GM23338 (cell line): Measurements from ENCODE around the gene RFC5. TPM values are rescaled to one million over a fixed set of nuclear protein-coding genes. Genes with fewer than 3 reads are reported as not detected.
"Not testable (repeated sequence)": the region's sequence is repeated elsewhere in the genome, so short reads cannot be mapped to it uniquely, and the experiment has no call there.

Experiments
- ATAC-seq: fragments of 200-7000 bp; cut with Tn5 transposase; 3 replicates; pipeline ENCODE4 v1.9.1; 2020
- DNase-seq: peaks from one replicate; pipeline ENCODE4 v3.0.0-alpha.2; 2015; ENCODE audit warnings: low spot score
- H2AFZ ChIP-seq: fragments of 200-600 bp; sonication (generic); 2 replicates; pipeline ENCODE4 v1.8.0; 2016; ENCODE audit warnings: antibody characterized with exemption, mild to moderate bottlenecking, moderate library complexity
- H3F3A ChIP-seq: fragments of 200-600 bp; sonication (generic); replicated peaks from 2 replicates; pipeline ENCODE4 v1.8.0; 2017; ENCODE audit warnings: antibody characterized with exemption, mixed run types, low read depth
- H3K27ac ChIP-seq: fragments of 200-600 bp; sonication (generic); 2 replicates; pipeline ENCODE4 v1.6.1; 2016; ENCODE audit warnings: low read depth
- H3K27me3 ChIP-seq: fragments of 200-600 bp; sonication (generic); 2 replicates; pipeline ENCODE4 v1.8.0; 2016; ENCODE audit warnings: mild to moderate bottlenecking, mixed run types, moderate library complexity; ENCODE audit not compliant: insufficient read depth
- H3K36me3 ChIP-seq: fragments of 200-600 bp; sonication (generic); 2 replicates; pipeline ENCODE4 v1.8.0; 2016; ENCODE audit warnings: mild to moderate bottlenecking; ENCODE audit not compliant: insufficient read depth
- H3K4me1 ChIP-seq: fragments of 200-600 bp; sonication (generic); 2 replicates; pipeline ENCODE4 v1.8.0; 2016; ENCODE audit warnings: mild to moderate bottlenecking, moderate library complexity; ENCODE audit not compliant: insufficient read depth
- H3K4me2 ChIP-seq: fragments of 200-600 bp; sonication (generic); 2 replicates; pipeline ENCODE4 v1.7.1; 2017; ENCODE audit warnings: mixed run types
- H3K4me3 ChIP-seq: fragments of 200-600 bp; sonication (generic); 2 replicates; pipeline ENCODE4 v1.6.1; 2016; ENCODE audit warnings: mixed run types
- H3K79me2 ChIP-seq: fragments of 200-600 bp; sonication (generic); replicated peaks from 2 replicates; pipeline ENCODE4 v1.8.0; 2017; ENCODE audit warnings: mild to moderate bottlenecking; ENCODE audit not compliant: insufficient read depth
- H3K9me2 ChIP-seq: fragments of 200-600 bp; sonication (generic); 2 replicates; pipeline ENCODE4 v1.8.0; 2017; ENCODE audit not compliant: insufficient read depth
- H4K20me1 ChIP-seq: fragments of 200-600 bp; sonication (generic); replicated peaks from 2 replicates; pipeline ENCODE4 v1.8.0; 2017; ENCODE audit warnings: mild to moderate bottlenecking; ENCODE audit not compliant: insufficient read depth
- H3K27ac Mint-ChIP-seq: 2 replicates; pipeline ENCODE4 v1.8.0; 2020; ENCODE audit warnings: inconsistent platforms, mild to moderate bottlenecking, moderate library complexity, mixed read lengths
- H3K27me3 Mint-ChIP-seq: 3 replicates; pipeline ENCODE4 v1.8.0; 2022; ENCODE audit warnings: low read depth, mild to moderate bottlenecking, moderate library complexity, mixed read lengths, inconsistent platforms; ENCODE audit not compliant: insufficient read depth, poor library complexity
- H3K36me3 Mint-ChIP-seq: 3 replicates; pipeline ENCODE4 v1.8.0; 2021; ENCODE audit warnings: low read depth, mild to moderate bottlenecking, inconsistent platforms, moderate library complexity, mixed read lengths
- H3K4me1 Mint-ChIP-seq: 3 replicates; pipeline ENCODE4 v1.8.0; 2020; ENCODE audit warnings: mild to moderate bottlenecking, inconsistent platforms, mixed read lengths
- H3K4me3 Mint-ChIP-seq: 3 replicates; pipeline ENCODE4 v1.8.0; 2021; ENCODE audit warnings: moderate library complexity, mild to moderate bottlenecking, inconsistent platforms, mixed read lengths
- H3K9me3 Mint-ChIP-seq: 3 replicates; pipeline ENCODE4 v1.8.0; 2020; ENCODE audit warnings: moderate library complexity, mild to moderate bottlenecking, inconsistent platforms, mixed read lengths
- CREB1 ChIP-seq: fragments of 250-450 bp; sonication (Bioruptor Pico); IDR thresholded peaks from 2 replicates; pipeline ENCODE4 v1.5.0; 2020; ENCODE audit warnings: low read depth, mild to moderate bottlenecking, moderate library complexity
- CTCF ChIP-seq, 2 experiments: fragments of 200-600 bp in 1 of 2; sonication (generic) in 1 of 2; conservative IDR thresholded peaks; 2 replicates each; pipeline versions ENCODE4 v1.5.1 to v1.6.1; 2016 to 2017; ENCODE audit warnings: antibody characterized with exemption in 2 of 2, low read depth in 2 of 2, mild to moderate bottlenecking in 2 of 2, moderate library complexity in 1 of 2
- ETS1 ChIP-seq: IDR thresholded peaks from 2 replicates; pipeline ENCODE4 v1.6.1; 2016; ENCODE audit warnings: antibody characterized with exemption
- EZH2 ChIP-seq: fragments of 200-600 bp; sonication (generic); IDR thresholded peaks from one replicate; pipeline ENCODE4 v1.8.0; 2017; ENCODE audit warnings: antibody characterized with exemption, mild to moderate bottlenecking, low read depth; ENCODE audit not compliant: unreplicated experiment
- NANOG ChIP-seq: IDR thresholded peaks from 2 replicates; pipeline ENCODE4 v1.6.1; 2016; ENCODE audit warnings: antibody characterized with exemption, borderline replicate concordance
- POLR2AphosphoS5 ChIP-seq: IDR thresholded peaks from 2 replicates; pipeline ENCODE4 v1.6.1; 2016; ENCODE audit warnings: antibody characterized with exemption, low read depth
- STAT1 ChIP-seq: IDR thresholded peaks from one replicate; pipeline ENCODE4 v1.6.1; 2016; ENCODE audit warnings: antibody characterized with exemption; ENCODE audit not compliant: unreplicated experiment
- ZNF114 ChIP-seq: fragments of 250-450 bp; sonication (Bioruptor Pico); IDR thresholded peaks from 2 replicates; pipeline ENCODE4 v1.5.0; 2020; ENCODE audit warnings: mild to moderate bottlenecking, moderate library complexity
- ZNF331 ChIP-seq: fragments of 250-450 bp; sonication (Bioruptor Pico); IDR thresholded peaks from 2 replicates; pipeline ENCODE4 v1.5.0; 2020; ENCODE audit warnings: low read depth, mild to moderate bottlenecking, moderate library complexity
- polyA plus RNA-seq: library from polyadenylated mRNA; unstranded; fragments of >200 nt; fragmentation: Nextera tagmentation; extraction: Ambion mirVana; gene quantifications from 2 replicates; pipeline ENCODE4 v1.2.1, GENCODE V29; 2016
- small RNA-seq: library from RNA; depleted of rRNA; stranded (forward); fragments of <200 nt; gene quantifications from one replicate; pipeline ENCODE3, GENCODE V24; 2014; ENCODE audit warnings: low replicate concordance
- total RNA-seq: library from RNA; depleted of rRNA; stranded (reverse); fragments of >200 nt; shearing (Covaris generic); gene quantifications from 2 replicates; pipeline ENCODE4 v1.2.3, GENCODE V29; 2014; rRNA removed
- TF ChIP-seq, protein P1 (sequence below): IDR thresholded peaks from one replicate; pipeline ENCODE4 v1.6.1; 2018; ENCODE audit warnings: antibody characterized with exemption; ENCODE audit not compliant: unreplicated experiment

The RFC5 gene
- total and polyA plus RNA-seq, 2 experiments from 2014 or later, result 35.0 to 53.2 TPM

- TF ChIP-seq EZH2, result no peak
- TF ChIP-seq CTCF (conservative IDR thresholded peaks at IDR 0.05; ENCODE audit: low read depth in 2 of 2), result no peak
- TF ChIP-seq ETS1, result no peak
- no peak for TF ChIP-seq NANOG
- no peak for TF ChIP-seq ZNF114
- TF ChIP-seq STAT1, result no peak
- TF ChIP-seq, protein P1, sequence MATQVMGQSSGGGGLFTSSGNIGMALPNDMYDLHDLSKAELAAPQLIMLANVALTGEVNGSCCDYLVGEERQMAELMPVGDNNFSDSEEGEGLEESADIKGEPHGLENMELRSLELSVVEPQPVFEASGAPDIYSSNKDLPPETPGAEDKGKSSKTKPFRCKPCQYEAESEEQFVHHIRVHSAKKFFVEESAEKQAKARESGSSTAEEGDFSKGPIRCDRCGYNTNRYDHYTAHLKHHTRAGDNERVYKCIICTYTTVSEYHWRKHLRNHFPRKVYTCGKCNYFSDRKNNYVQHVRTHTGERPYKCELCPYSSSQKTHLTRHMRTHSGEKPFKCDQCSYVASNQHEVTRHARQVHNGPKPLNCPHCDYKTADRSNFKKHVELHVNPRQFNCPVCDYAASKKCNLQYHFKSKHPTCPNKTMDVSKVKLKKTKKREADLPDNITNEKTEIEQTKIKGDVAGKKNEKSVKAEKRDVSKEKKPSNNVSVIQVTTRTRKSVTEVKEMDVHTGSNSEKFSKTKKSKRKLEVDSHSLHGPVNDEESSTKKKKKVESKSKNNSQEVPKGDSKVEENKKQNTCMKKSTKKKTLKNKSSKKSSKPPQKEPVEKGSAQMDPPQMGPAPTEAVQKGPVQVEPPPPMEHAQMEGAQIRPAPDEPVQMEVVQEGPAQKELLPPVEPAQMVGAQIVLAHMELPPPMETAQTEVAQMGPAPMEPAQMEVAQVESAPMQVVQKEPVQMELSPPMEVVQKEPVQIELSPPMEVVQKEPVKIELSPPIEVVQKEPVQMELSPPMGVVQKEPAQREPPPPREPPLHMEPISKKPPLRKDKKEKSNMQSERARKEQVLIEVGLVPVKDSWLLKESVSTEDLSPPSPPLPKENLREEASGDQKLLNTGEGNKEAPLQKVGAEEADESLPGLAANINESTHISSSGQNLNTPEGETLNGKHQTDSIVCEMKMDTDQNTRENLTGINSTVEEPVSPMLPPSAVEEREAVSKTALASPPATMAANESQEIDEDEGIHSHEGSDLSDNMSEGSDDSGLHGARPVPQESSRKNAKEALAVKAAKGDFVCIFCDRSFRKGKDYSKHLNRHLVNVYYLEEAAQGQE, result no peak
- no peak for TF ChIP-seq ZNF331
- no peak for TF ChIP-seq POLR2AphosphoS5
- no peak for TF ChIP-seq CREB1
These were observed 57.3 kb downstream of the RFC5 start (continued) for GRCh38 chr12:118073768-118074167.

DNA sequence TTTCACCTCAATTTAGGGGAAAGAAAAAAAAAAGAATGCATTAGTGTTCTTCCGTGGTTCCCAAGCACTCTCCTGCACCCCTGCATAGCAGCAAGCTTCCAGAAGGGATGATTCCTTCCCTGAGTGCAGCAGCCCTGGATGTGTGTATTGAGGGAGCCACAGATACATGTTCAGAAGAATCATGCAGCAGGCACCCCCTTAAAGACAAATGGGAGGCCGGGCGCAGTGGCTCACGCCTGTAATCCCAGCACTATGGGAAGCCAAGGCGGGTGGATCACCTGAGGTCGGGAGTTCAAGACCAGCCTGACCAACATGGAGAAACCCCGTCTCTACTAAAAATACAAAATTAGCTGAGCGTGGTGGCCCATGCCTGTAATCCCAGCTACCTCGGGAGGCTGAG, 65.0 kb downstream of the RFC5 start:
- not testable (repeated sequence) for H3K4me1 ChIP-seq

More for the DNA sequence above, 65.0 kb downstream of the RFC5 start:
- H3K4me2 ChIP-seq, H3K27ac Mint-ChIP-seq, H3K27ac ChIP-seq, H3K9me2 ChIP-seq, H3K4me3 ChIP-seq, H3K9me3 Mint-ChIP-seq, H3K27me3 Mint-ChIP-seq, H4K20me1 ChIP-seq, H3K4me1 Mint-ChIP-seq, H3K4me3 Mint-ChIP-seq, H2AFZ ChIP-seq, DNase-seq, ATAC-seq, H3K27me3 ChIP-seq: not testable (repeated sequence)
- H3F3A ChIP-seq, result peaks cover 18% of the 10 kb centered on the region; the same call in 1 of the 2 replicates
- H3K36me3 ChIP-seq, result peaks cover 45% of the 10 kb centered on the region
- H3K79me2 ChIP-seq, result peaks cover 40% of the 10 kb centered on the region
- peaks cover 76% of the 10 kb centered on the region for H3K36me3 Mint-ChIP-seq

Small RNA genes lying within 50 kb of the gene (small RNA-seq; reads per million reads assigned to genes)
- gene AC131159.1, result not detected

Other genes with a start within 250 kb of the RFC5 start
- gene KSR2, start 47.7 kb upstream of the RFC5 start, total RNA-seq, result 2.2 and 2.7 TPM in 2 replicates
- gene KSR2, start 47.7 kb upstream of the RFC5 start, polyA plus RNA-seq, result 0.94 and 1.1 TPM in 2 replicates
- 53.2 and 60.8 TPM in 2 replicates for gene WSB2, start 44.5 kb downstream of the RFC5 start, total RNA-seq
- gene WSB2, start 44.5 kb downstream of the RFC5 start, polyA plus RNA-seq, result 36.6 and 38.8 TPM in 2 replicates
- 87.5 and 98.5 TPM in 2 replicates for gene VSIG10, start 87.3 kb downstream of the RFC5 start, total RNA-seq
- gene VSIG10, start 87.3 kb downstream of the RFC5 start, polyA plus RNA-seq, result 48.1 and 52.1 TPM in 2 replicates
- gene PEBP1, start 119.4 kb downstream of the RFC5 start, total RNA-seq, result 442 and 453 TPM in 2 replicates
- gene PEBP1, start 119.4 kb downstream of the RFC5 start, polyA plus RNA-seq, result 819 and 844 TPM in 2 replicates